Epithelial cell of prostate (primary cell): ENCODE results near the gene STAG1.
"Not testable (repeated sequence)": the region's sequence is repeated elsewhere in the genome, so short reads cannot be mapped to it uniquely, and the experiment has no call there.

Source experiments
- DNase-seq: peaks from one replicate; pipeline ENCODE4 v3.0.0-alpha.2; 2011; ENCODE audit warnings: low read depth, low spot score
- H3K27ac ChIP-seq: fragments of 450-650 bp; 2 replicates; pipeline ENCODE4 v1.5.1; 2017; ENCODE audit warnings: mild to moderate bottlenecking

The STAG1 gene

GRCh38 chr3:136749602-136750001, 2.6 kb downstream of the STAG1 start:
- not testable (repeated sequence) for H3K27ac ChIP-seq, DNase-seq

DNA sequence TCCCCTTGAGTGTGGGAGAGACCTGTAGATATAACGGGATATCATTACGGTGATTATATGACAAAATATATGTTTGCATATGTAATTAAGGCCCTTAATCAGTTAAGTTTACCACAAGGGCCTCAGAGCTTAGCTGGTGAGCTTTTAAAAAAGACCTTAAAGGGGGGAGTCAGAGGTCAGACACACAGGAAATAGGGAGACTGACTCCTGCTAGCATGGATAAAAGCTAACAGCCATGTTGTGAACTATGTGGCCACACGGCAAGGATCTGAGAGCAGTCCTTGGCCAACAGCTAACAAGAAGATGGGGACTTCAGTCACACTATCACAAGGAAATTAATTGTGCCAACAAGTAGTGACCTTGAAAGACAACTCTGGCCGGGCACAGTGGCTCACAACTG, 3.1 kb downstream of the STAG1 start:
- H3K27ac ChIP-seq, result no peak overlapping the region
- no peak for DNase-seq

DNA sequence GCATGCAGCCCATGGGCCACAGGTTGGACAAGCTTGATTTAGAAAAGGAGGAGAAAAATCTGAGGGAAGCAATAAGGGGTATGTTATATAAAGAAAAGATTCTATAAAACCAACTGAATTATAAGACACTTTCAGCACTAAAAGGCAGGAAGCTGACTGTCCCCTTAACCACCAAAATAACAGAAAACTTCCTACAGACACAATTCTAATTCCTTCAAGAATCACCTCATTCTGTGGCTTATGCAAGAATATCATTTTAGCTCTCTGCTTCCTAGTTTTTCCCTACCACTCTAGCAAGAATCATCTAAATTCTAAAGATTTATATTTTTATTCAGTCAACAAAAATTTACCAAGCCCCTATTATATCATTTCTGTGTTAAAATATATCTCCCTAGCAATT, 6.3 kb downstream of the STAG1 start:
- DNase-seq, result no peak

GRCh38 chr3:136741063-136741462, 11.1 kb downstream of the STAG1 start:
- H3K27ac ChIP-seq, result no peak overlapping the region
- no peak for DNase-seq

More for the DNA sequence above, 6.3 kb downstream of the STAG1 start:
- H3K27ac ChIP-seq, result no peak overlapping the region

DNA sequence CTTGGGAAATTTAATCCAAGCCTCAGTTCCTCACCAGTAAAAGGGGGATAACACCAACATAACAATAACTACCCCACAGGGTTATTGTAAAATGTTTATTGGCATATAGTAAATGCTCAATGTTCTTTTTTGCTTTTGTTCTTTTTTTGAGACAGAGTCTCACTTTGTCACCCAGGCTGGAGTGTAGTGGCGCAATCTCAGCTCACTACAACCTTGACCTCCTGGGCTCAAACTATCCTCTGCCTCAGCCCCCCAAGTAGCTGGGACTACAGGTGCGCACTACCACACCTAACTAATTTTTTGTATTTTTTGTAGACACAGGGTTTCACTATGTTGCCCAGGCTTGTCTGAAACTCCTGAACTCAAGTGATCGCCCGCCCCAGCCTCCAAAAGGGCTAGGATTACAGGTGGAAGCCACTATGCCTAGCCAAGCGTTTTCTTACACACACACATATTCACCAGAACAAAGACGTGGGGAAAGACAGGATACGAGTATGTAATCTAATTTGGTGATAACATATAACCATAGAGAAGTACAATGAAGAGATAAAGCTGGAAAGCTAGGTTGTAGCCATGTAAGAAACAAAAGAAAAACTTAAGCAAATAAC, 11.7 kb downstream of the STAG1 start:
- no peak overlapping the region for H3K27ac ChIP-seq
- no peak for DNase-seq

GRCh38 chr3:136736950-136737349, 15.2 kb downstream of the STAG1 start:
- H3K27ac ChIP-seq, result not testable (repeated sequence)

GRCh38 chr3:136735103-136735502, 17.1 kb downstream of the STAG1 start:
- no peak overlapping the region for H3K27ac ChIP-seq
- DNase-seq, result no peak

More at GRCh38 chr3:136736950-136737349, 15.2 kb downstream of the STAG1 start:
- not testable (repeated sequence) for DNase-seq

GRCh38 chr3:136734382-136735070, 17.7 kb downstream of the STAG1 start:
- no peak overlapping the region for H3K27ac ChIP-seq

DNA sequence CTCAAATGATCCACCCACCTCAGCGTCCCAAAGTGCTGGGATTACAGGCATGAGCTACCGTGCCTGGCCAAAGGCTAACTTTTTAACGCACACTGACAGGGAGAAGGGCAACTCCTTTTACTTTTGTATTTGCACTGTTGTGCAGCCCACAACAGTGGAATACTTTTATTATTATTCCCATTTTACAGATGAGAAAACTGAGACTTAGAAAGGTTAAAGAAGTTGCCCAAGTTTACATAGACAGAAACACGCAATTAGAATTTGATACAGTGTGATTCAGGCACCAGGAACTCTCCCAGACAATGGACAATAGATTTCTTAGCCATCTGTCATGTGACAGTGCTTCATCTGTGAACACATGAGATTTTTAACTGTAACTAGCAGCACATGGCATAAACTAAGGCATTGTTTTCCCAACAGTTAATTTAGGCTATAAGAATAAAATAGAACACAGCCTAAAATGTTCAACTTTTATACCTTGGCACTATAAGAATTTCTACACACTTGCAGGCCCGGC, 18.8 kb downstream of the STAG1 start:
- DNase-seq, result no peak
- no peak overlapping the region for H3K27ac ChIP-seq

More at GRCh38 chr3:136734382-136735070, 17.7 kb downstream of the STAG1 start:
- DNase-seq, result no peak

- DNase-seq, result no peak
- no peak overlapping the region for H3K27ac ChIP-seq
These were observed 20.8 kb downstream of the STAG1 start for GRCh38 chr3:136731274-136731884.

DNA sequence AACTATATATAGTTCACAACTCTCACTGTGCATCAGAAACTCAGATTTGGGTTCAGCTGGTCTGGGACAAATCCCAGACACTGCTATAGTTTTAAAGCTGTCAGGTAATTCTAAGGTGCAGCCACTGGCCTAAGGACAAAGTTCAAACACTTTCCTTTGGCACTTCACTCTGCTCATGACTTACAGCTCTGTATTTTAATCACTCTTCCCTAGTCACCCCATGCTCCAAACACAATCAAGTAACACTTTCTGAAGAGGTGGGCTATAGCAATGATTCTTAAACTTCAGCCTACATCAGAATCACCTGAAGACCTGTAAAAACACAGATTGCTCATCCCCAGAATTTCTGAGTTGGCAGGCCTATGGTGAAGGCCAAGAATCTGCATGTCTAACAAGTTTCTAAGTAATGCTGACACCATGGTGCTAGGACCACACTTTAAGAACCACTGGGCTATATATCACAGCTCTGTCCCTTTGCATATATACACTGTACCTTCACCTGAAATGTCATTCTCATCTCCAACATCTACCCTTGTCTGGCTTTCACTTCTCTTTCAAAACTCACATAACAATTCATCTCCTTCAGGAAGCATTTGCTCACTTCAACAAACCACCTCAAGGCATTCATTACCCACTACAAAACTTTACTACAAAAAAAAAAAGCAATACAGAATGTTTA, 21.4 kb downstream of the STAG1 start:
- no peak overlapping the region for H3K27ac ChIP-seq
- no peak for DNase-seq

- H3K27ac ChIP-seq, result no peak overlapping the region
These were observed 23.3 kb downstream of the STAG1 start for GRCh38 chr3:136728918-136729317.

DNA sequence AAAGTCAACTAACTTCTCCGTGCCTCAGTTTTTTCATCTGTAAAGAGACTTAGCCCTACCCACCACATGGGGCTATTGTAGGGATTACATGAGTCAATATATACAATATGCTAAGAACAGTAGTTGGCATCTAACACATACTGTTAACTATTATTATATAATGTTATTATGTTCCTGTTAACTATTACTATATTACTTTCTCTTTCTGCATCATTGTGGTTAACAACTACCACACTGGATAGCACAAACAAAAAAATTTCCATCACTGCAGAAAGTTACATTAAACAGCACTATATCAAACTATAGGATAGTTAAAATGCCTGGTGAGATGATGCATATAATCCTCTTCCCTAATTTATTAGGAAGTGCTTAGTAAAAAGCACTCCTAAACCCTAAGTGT, 23.7 kb downstream of the STAG1 start:
- DNase-seq, result no peak
- H3K27ac ChIP-seq, result no peak overlapping the region

More at GRCh38 chr3:136728918-136729317, 23.3 kb downstream of the STAG1 start:
- DNase-seq, result no peak

- no peak overlapping the region for H3K27ac ChIP-seq
- no peak for DNase-seq
These were observed 26.7 kb downstream of the STAG1 start for GRCh38 chr3:136725468-136725867.

GRCh38 chr3:136722916-136723315, 29.3 kb downstream of the STAG1 start:
- DNase-seq, H3K27ac ChIP-seq: not testable (repeated sequence)

DNA sequence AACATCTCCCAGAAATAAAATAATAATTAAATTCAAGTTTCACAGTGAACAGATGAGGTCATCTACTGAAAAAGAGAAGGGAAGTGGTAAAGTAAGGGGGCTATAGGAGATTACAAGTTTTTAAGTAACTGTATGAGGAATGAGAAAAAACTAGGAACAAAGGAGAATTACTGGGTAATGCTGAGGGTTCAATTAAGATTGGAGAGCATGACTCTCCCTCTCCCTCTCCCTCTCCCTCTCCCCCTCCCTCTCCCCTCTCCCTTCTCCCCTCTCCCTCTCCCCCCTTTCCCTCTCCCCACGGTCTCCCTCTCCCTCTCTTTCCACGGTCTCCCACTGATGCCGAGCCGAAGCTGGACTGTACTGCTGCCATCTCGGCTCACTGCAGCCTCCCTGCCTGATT, 29.8 kb downstream of the STAG1 start:
- not testable (repeated sequence) for DNase-seq

GRCh38 chr3:136720091-136720490, 32.1 kb downstream of the STAG1 start:
- no peak overlapping the region for H3K27ac ChIP-seq
- no peak for DNase-seq

More for the DNA sequence above, 29.8 kb downstream of the STAG1 start:
- not testable (repeated sequence) for H3K27ac ChIP-seq

GRCh38 chr3:136716629-136717028, 35.5 kb downstream of the STAG1 start:
- no peak for DNase-seq
- no peak overlapping the region for H3K27ac ChIP-seq

GRCh38 chr3:136714020-136714419, 38.2 kb downstream of the STAG1 start:
- H3K27ac ChIP-seq, result no peak overlapping the region
- DNase-seq, result no peak

GRCh38 chr3:136712941-136713340, 39.2 kb downstream of the STAG1 start:
- DNase-seq, result no peak
- no peak overlapping the region for H3K27ac ChIP-seq

DNA sequence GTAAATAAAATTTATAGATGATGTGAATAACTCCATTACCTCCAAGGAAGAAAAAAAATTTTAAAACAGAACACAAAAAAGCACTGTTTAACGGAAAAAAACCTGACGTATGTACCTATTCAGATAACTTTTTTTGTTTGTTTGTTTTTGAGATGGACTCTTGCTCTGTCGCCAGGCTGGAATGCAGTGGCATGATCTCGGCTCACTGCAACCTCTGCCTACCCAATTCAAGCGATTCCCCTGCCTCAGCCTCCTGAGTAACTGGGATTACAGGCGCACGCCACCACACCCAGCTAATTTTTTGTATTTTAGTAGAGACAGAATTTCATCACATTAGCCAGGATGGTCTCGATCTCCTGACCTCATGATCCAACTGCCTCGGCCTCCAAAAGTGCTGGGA, 40.3 kb downstream of the STAG1 start:
- DNase-seq, H3K27ac ChIP-seq: not testable (repeated sequence)
